CD8-positive, alpha-beta memory T cell (primary cell): ENCODE results near the gene ZNF687. TPM values are rescaled to one million over a fixed set of nuclear protein-coding genes. Genes with fewer than 3 reads are reported as not detected.

Experiments used
- CTCF ChIA-PET: fragments of 350-600 bp; sonication (Branson Sonifier 250); formaldehyde crosslinking; loops from one replicate; lab custom pipeline; 2021; ENCODE audit warnings: antibody characterized with exemption; lab: Charles Lee
- POLR2A ChIA-PET: fragments of 350-600 bp; sonication (Branson Sonifier 250); formaldehyde crosslinking; loops from one replicate; lab custom pipeline; 2021; ENCODE audit warnings: antibody characterized with exemption; lab: Charles Lee
- DNase-seq, 5 donors: peaks; one replicate each; pipeline versions ENCODE4 v3.0.0 to v3.0.0-alpha.2; 2020 to 2022; ENCODE audit warnings: mixed read lengths in 1 of 5
- H3K27ac ChIP-seq: one replicate; pipeline ENCODE4 v1.7.0; 2013; ENCODE audit warnings: low read depth, mild to moderate bottlenecking, low read length, moderate library complexity
- H3K27me3 ChIP-seq: 2 replicates; pipeline ENCODE4 v1.7.0; 2013; ENCODE audit warnings: low read length, mild to moderate bottlenecking; ENCODE audit not compliant: insufficient read depth, poor library complexity, severe bottlenecking
- H3K36me3 ChIP-seq: 2 replicates; pipeline ENCODE4 v1.7.0; 2013; ENCODE audit warnings: mild to moderate bottlenecking, low read length, moderate library complexity; ENCODE audit not compliant: insufficient read depth
- H3K4me1 ChIP-seq: 2 replicates; pipeline ENCODE4 v1.7.0; 2013; ENCODE audit warnings: mild to moderate bottlenecking, low read length, moderate library complexity; ENCODE audit not compliant: insufficient read depth
- H3K4me3 ChIP-seq: 2 replicates; pipeline ENCODE4 v1.7.0; 2013; ENCODE audit warnings: mild to moderate bottlenecking, low read length
- H3K9me3 ChIP-seq: 2 replicates; pipeline ENCODE4 v1.7.0; 2013; ENCODE audit warnings: mild to moderate bottlenecking, low read length
- H3K27ac Mint-ChIP-seq, 8 donors: one replicate each; pipeline ENCODE4 v1.8.0; 2020 to 2021; ENCODE audit warnings: mixed read lengths in 8 of 8, mild to moderate bottlenecking in 6 of 8, inconsistent platforms in 3 of 8, moderate library complexity in 3 of 8
- H3K27me3 Mint-ChIP-seq, 2 donors: one replicate each; pipeline ENCODE4 v1.8.0; 2020 to 2021; ENCODE audit warnings: mixed read lengths in 2 of 2, mild to moderate bottlenecking in 1 of 2, moderate library complexity in 1 of 2
- H3K36me3 Mint-ChIP-seq, 3 donors: one replicate each; pipeline ENCODE4 v1.8.0; 2020 to 2021; ENCODE audit warnings: mixed read lengths in 3 of 3, inconsistent platforms in 1 of 3, mild to moderate bottlenecking in 1 of 3
- H3K4me1 Mint-ChIP-seq, 3 donors: one replicate each; pipeline ENCODE4 v1.8.0; 2020 to 2021; ENCODE audit warnings: mixed read lengths in 3 of 3, inconsistent platforms in 1 of 3, mild to moderate bottlenecking in 1 of 3
- H3K4me3 Mint-ChIP-seq, 7 donors: one replicate each; pipeline ENCODE4 v1.8.0; 2020 to 2021; ENCODE audit warnings: mixed read lengths in 7 of 7, mild to moderate bottlenecking in 6 of 7, moderate library complexity in 4 of 7, inconsistent platforms in 2 of 7
- H3K9me3 Mint-ChIP-seq, 5 donors: one replicate each; pipeline ENCODE4 v1.8.0; 2020 to 2022; ENCODE audit warnings: mixed read lengths in 5 of 5, mild to moderate bottlenecking in 3 of 5, moderate library complexity in 2 of 5, inconsistent platforms in 1 of 5
- polyA plus RNA-seq: library from polyadenylated mRNA; unstranded; fragments of 300-500 nt; fragmentation: Illumina TruSeq; gene quantifications from one replicate; pipeline ENCODE4 v1.2.3, GENCODE V29; 2021
- total RNA-seq, 2 experiments: library from RNA; stranded (reverse); gene quantifications; one replicate each; pipeline ENCODE4 v1.2.3, GENCODE V29; 2021

The ZNF687 gene
- total and polyA plus RNA-seq, 3 experiments from 2014 or later = 1.6 to 26.5 (median 23.8) TPM

- H3K9me3 ChIP-seq = no peaks in the 10 kb centered on the region
- POLR2A ChIA-PET = no interaction called here
Observed at GRCh38 chr1:151334822-151335221, 52.7 kb downstream of the ZNF687 start.

GRCh38 chr1:151336556-151336955 lies 54.5 kb downstream of the ZNF687 start:
- H3K4me3 ChIP-seq = no peak overlapping the region
- no peaks in the 10 kb centered on the region for H3K9me3 ChIP-seq
- Mint-ChIP-seq H3K9me3 (no peaks in the 10 kb centered on the region), H3K4me1 (peaks cover 7 to 12% (median 10%) of the 10 kb centered on the region in 3 donors), H3K36me3 (peaks cover 0 to 3% (median 0%) of the 10 kb centered on the region in 3 donors), H3K27me3 (no peaks in the 10 kb centered on the region), H3K4me3 (no peak overlapping the region), H3K27ac (peak overlapping the region in 3 of 8 donors; percentile 30 to 59 (median 38))
- DNase-seq = no peak
- H3K27me3 ChIP-seq = no peaks in the 10 kb centered on the region
- H3K4me1 ChIP-seq = peaks cover 4% of the 10 kb centered on the region
- POLR2A ChIA-PET = interaction anchor here (0.7 kb wide), 1 partner anchor 9 kb away, joined by 6 read pairs; the partner anchor contains the start of gene PI4KB
- H3K27ac ChIP-seq = no peak overlapping the region
- CTCF ChIA-PET = interaction anchor here (1.2 kb wide), 1 partner anchor 35 kb away, joined by 4 read pairs; no protein-coding TSS in a partner anchor
- H3K36me3 ChIP-seq = no peaks in the 10 kb centered on the region

More at GRCh38 chr1:151334822-151335221, 52.7 kb downstream of the ZNF687 start:
- Mint-ChIP-seq H3K4me3 (no peak overlapping the region), H3K27me3 (no peaks in the 10 kb centered on the region), H3K4me1 (peaks cover 1 to 2% (median 2%) of the 10 kb centered on the region in 3 donors), H3K27ac (no peak overlapping the region), H3K36me3 (no peaks in the 10 kb centered on the region), H3K9me3 (no peaks in the 10 kb centered on the region)
- CTCF ChIA-PET = no interaction called here
- H3K27me3 ChIP-seq = no peaks in the 10 kb centered on the region
- no peak for DNase-seq
- H3K36me3 ChIP-seq = no peaks in the 10 kb centered on the region
- H3K4me3 ChIP-seq = no peak overlapping the region
- no peaks in the 10 kb centered on the region for H3K4me1 ChIP-seq
- H3K27ac ChIP-seq = no peak overlapping the region

- no peaks in the 10 kb centered on the region for H3K9me3 ChIP-seq
- Mint-ChIP-seq H3K27ac (peak overlapping the region; percentile 9 to 95 (median 70)), H3K9me3 (no peaks in the 10 kb centered on the region), H3K4me3 (peak overlapping the region in 1 of 7 donors; percentile 34), H3K4me1 (peaks cover 17 to 31% (median 31%) of the 10 kb centered on the region in 3 donors), H3K27me3 (no peaks in the 10 kb centered on the region), H3K36me3 (peaks cover 0 to 43% (median 5%) of the 10 kb centered on the region in 3 donors)
- H3K4me3 ChIP-seq = no peak overlapping the region
- H3K27ac ChIP-seq = no peak overlapping the region
- H3K27me3 ChIP-seq = no peaks in the 10 kb centered on the region
- CTCF ChIA-PET = interaction anchor here (0.5 to 4.7 kb wide), 30 partner anchors 9 to 268 kb away, joined by 3 to 64 read pairs (median 6); partner anchors contain the start of genes PI4KB, PSMB4, PSMD4 and TNFAIP8L2
- H3K36me3 ChIP-seq = peaks cover 24% of the 10 kb centered on the region
- POLR2A ChIA-PET = interaction anchor here (0.6 to 1.7 kb wide), 6 partner anchors 11 to 834 kb away, joined by 3 to 9 read pairs (median 4); partner anchors contain the start of gene PI4KB
- peaks cover 18% of the 10 kb centered on the region for H3K4me1 ChIP-seq
- peak; percentile 19 to 65 (median 60) for DNase-seq
Observed at GRCh38 chr1:151340870-151341754, 59.0 kb downstream of the ZNF687 start.

Other genes with a start within 250 kb of the ZNF687 start
- 1 to 10 TPM in 1 of 2 experiments, under 1 TPM in 1; 0.75 to 1.3 TPM for gene BNIPL, start 245.7 kb upstream of the ZNF687 start, total RNA-seq
- 0.08 TPM for gene BNIPL, start 245.7 kb upstream of the ZNF687 start, polyA plus RNA-seq
- 1 to 10 TPM; 1.6 to 2.3 TPM for gene C1orf56, start 234.5 kb upstream of the ZNF687 start, total RNA-seq
- 2.7 TPM for gene C1orf56, start 234.5 kb upstream of the ZNF687 start, polyA plus RNA-seq
- gene CDC42SE1, start 222.7 kb upstream of the ZNF687 start, total RNA-seq = 100 to 1,000 TPM; 201 to 213 TPM
- 104 TPM for gene CDC42SE1, start 222.7 kb upstream of the ZNF687 start, polyA plus RNA-seq
- gene MLLT11, start 221.9 kb upstream of the ZNF687 start, total RNA-seq = 1 to 10 TPM; 3.3 to 3.9 TPM
- 4.7 TPM for gene MLLT11, start 221.9 kb upstream of the ZNF687 start, polyA plus RNA-seq
- 10 to 100 TPM; 19.2 to 19.4 TPM for gene GABPB2, start 211.5 kb upstream of the ZNF687 start, total RNA-seq
- gene GABPB2, start 211.5 kb upstream of the ZNF687 start, polyA plus RNA-seq = 16.0 TPM
- gene SEMA6C, start 135.7 kb upstream of the ZNF687 start, total RNA-seq = 1 to 10 TPM; 2.9 to 3.1 TPM
- 1.5 TPM for gene SEMA6C, start 135.7 kb upstream of the ZNF687 start, polyA plus RNA-seq
- gene TNFAIP8L2, start 125.7 kb upstream of the ZNF687 start, total RNA-seq = 10 to 100 TPM; 24.6 to 25.5 TPM
- gene TNFAIP8L2, start 125.7 kb upstream of the ZNF687 start, polyA plus RNA-seq = 22.6 TPM
- 1 to 10 TPM; 4.6 to 5.5 TPM for gene LYSMD1, start 116.4 kb upstream of the ZNF687 start, total RNA-seq
- 0.54 TPM for gene LYSMD1, start 116.4 kb upstream of the ZNF687 start, polyA plus RNA-seq
- 10 to 100 TPM; 86.3 to 90.9 TPM for gene SCNM1, start 116.2 kb upstream of the ZNF687 start, total RNA-seq
- gene SCNM1, start 116.2 kb upstream of the ZNF687 start, polyA plus RNA-seq = 58.4 TPM
- 1 to 10 TPM; 2.4 to 3.7 TPM for gene TMOD4, start 106.3 kb upstream of the ZNF687 start, total RNA-seq
- 1.0 TPM for gene TMOD4, start 106.3 kb upstream of the ZNF687 start, polyA plus RNA-seq
- 10 to 100 TPM; 84.4 to 85.4 TPM for gene VPS72, start 92.1 kb upstream of the ZNF687 start, total RNA-seq
- gene VPS72, start 92.1 kb upstream of the ZNF687 start, polyA plus RNA-seq = 68.3 TPM
- gene PIP5K1A, start 83.7 kb upstream of the ZNF687 start, total RNA-seq = 10 to 100 TPM; 76.7 to 77.0 TPM
- gene PIP5K1A, start 83.7 kb upstream of the ZNF687 start, polyA plus RNA-seq = 13.0 TPM
- 100 to 1,000 TPM; 250 to 256 TPM for gene PSMD4, start 27.6 kb upstream of the ZNF687 start, total RNA-seq
- gene PSMD4, start 27.6 kb upstream of the ZNF687 start, polyA plus RNA-seq = 239 TPM
- gene PI4KB, start 45.1 kb downstream of the ZNF687 start, total RNA-seq = 10 to 100 TPM; 59.9 to 65.5 TPM
- 67.5 TPM for gene PI4KB, start 45.1 kb downstream of the ZNF687 start, polyA plus RNA-seq
- gene RFX5, start 65.0 kb downstream of the ZNF687 start, total RNA-seq = 10 to 100 TPM; 77.2 to 77.4 TPM
- 38.0 TPM for gene RFX5, start 65.0 kb downstream of the ZNF687 start, polyA plus RNA-seq
- gene SELENBP1, start 90.4 kb downstream of the ZNF687 start, total RNA-seq = not detected
- not detected for gene SELENBP1, start 90.4 kb downstream of the ZNF687 start, polyA plus RNA-seq
- gene PSMB4, start 117.3 kb downstream of the ZNF687 start, total RNA-seq = 100 to 1,000 TPM; 479 to 492 TPM
- 60.1 TPM for gene PSMB4, start 117.3 kb downstream of the ZNF687 start, polyA plus RNA-seq
- gene POGZ, start 177.2 kb downstream of the ZNF687 start, total RNA-seq = 10 to 100 TPM; 60.1 to 65.3 TPM
- gene POGZ, start 177.2 kb downstream of the ZNF687 start, polyA plus RNA-seq = 11.3 TPM
- gene CGN, start 229.1 kb downstream of the ZNF687 start, total RNA-seq = 1 to 10 TPM; 1.1 to 1.6 TPM
- 0.36 TPM for gene CGN, start 229.1 kb downstream of the ZNF687 start, polyA plus RNA-seq